ENCODE data around the gene TOM1L1.
"Not testable (repeated sequence)": the region's sequence is repeated elsewhere in the genome, so short reads cannot be mapped to it uniquely, and the experiment has no call there.

The TOM1L1 gene

GRCh38 chr17:54900457-54901229 is at the start of gene TOM1L1:
TOM1L1 (plus strand) TSS chr17:54900852; CDS start chr17:54900866, 14 bp downstream.
- no peak for DNase-seq (ENCODE audit: low read depth, low spot score)

- DNase-seq (ENCODE audit: low read depth, low spot score): no peak
These were observed 41.5 kb upstream of the TOM1L1 start for GRCh38 chr17:54859187-54859586.

GRCh38 chr17:54860617-54861470 is 39.8 kb upstream of the TOM1L1 start:
- no peak for DNase-seq (ENCODE audit: low read depth, low spot score)

GRCh38 chr17:54861471-54861983 is 39.1 kb upstream of the TOM1L1 start:
- DNase-seq (ENCODE audit: low read depth, low spot score): no peak

- DNase-seq (ENCODE audit: low read depth, low spot score): no peak
These were observed 37.5 kb upstream of the TOM1L1 start for GRCh38 chr17:54863176-54863575.

GRCh38 chr17:54864070-54864469 is 36.6 kb upstream of the TOM1L1 start:
- DNase-seq (ENCODE audit: low read depth, low spot score): no peak

GRCh38 chr17:54864636-54865356 is 35.9 kb upstream of the TOM1L1 start:
- no peak for DNase-seq (ENCODE audit: low read depth, low spot score)

- no peak for DNase-seq (ENCODE audit: low read depth, low spot score)
These were observed 33.0 kb upstream of the TOM1L1 start for GRCh38 chr17:54867634-54868033.

- no peak for DNase-seq (ENCODE audit: low read depth, low spot score)
These were observed 29.9 kb upstream of the TOM1L1 start for GRCh38 chr17:54870671-54871175.

- not testable (repeated sequence) for DNase-seq (ENCODE audit: low read depth, low spot score)
These were observed 24.7 kb upstream of the TOM1L1 start for GRCh38 chr17:54875906-54876305.

GRCh38 chr17:54876656-54877195 is 23.9 kb upstream of the TOM1L1 start:
- DNase-seq (ENCODE audit: low read depth, low spot score): no peak

GRCh38 chr17:54881255-54881972 is 19.2 kb upstream of the TOM1L1 start:
- no peak for DNase-seq (ENCODE audit: low read depth, low spot score)

- no peak for DNase-seq (ENCODE audit: low read depth, low spot score)
These were observed 18.3 kb upstream of the TOM1L1 start for GRCh38 chr17:54882371-54882770.

GRCh38 chr17:54882950-54883349 is 17.7 kb upstream of the TOM1L1 start:
- DNase-seq (ENCODE audit: low read depth, low spot score): no peak

GRCh38 chr17:54883939-54884338 is 16.7 kb upstream of the TOM1L1 start:
- no peak for DNase-seq (ENCODE audit: low read depth, low spot score)

- DNase-seq (ENCODE audit: low read depth, low spot score): no peak
These were observed 12.9 kb upstream of the TOM1L1 start for GRCh38 chr17:54887787-54888186.

- DNase-seq (ENCODE audit: low read depth, low spot score): no peak
These were observed 12.4 kb upstream of the TOM1L1 start for GRCh38 chr17:54888254-54888653.

- DNase-seq (ENCODE audit: low read depth, low spot score): no peak
These were observed 11.7 kb upstream of the TOM1L1 start for GRCh38 chr17:54888981-54889380.

- no peak for DNase-seq (ENCODE audit: low read depth, low spot score)
These were observed 9.4 kb upstream of the TOM1L1 start for GRCh38 chr17:54891176-54891821.

GRCh38 chr17:54892360-54892759 is 8.3 kb upstream of the TOM1L1 start:
- DNase-seq (ENCODE audit: low read depth, low spot score): no peak
